Left ventricle myocardium inferior (tissue), 1 donor: ENCODE measurements around the gene WDR55. TPM values are rescaled to one million over a fixed set of nuclear protein-coding genes. Genes with fewer than 3 reads are reported as not detected.
"Not testable (repeated sequence)": the region's sequence is repeated elsewhere in the genome, so short reads cannot be mapped to it uniquely, and the experiment has no call there.

Experiments used
- DNase-seq: peaks from one replicate; pipeline ENCODE4 v3.0.0-alpha.2; 2020
- H3K27ac ChIP-seq: fragments of 200-600 bp; replicated peaks from 2 replicates; pipeline ENCODE4 v1.8.0; 2021
- H3K27me3 ChIP-seq: fragments of 200-600 bp; 2 replicates; pipeline ENCODE4 v1.8.0; 2021; ENCODE audit warnings: low read depth
- H3K36me3 ChIP-seq: fragments of 200-600 bp; 2 replicates; pipeline ENCODE4 v1.8.0; 2021
- H3K4me1 ChIP-seq: fragments of 200-600 bp; 2 replicates; pipeline ENCODE4 v1.8.0; 2021
- H3K4me3 ChIP-seq: fragments of 200-600 bp; 2 replicates; pipeline ENCODE4 v1.8.0; 2021; ENCODE audit warnings: mild to moderate bottlenecking, moderate library complexity
- H3K9me3 ChIP-seq: fragments of 200-600 bp; replicated peaks from 2 replicates; pipeline ENCODE4 v1.8.0; 2021
- intact Hi-C: fragments of 100-400 bp; cut with micrococcal nuclease; formaldehyde crosslinking; loops from one replicate; pipeline ENCODE4 v1.11.0; 2022
- total RNA-seq: library from RNA; stranded (reverse); fragmentation: NEBNext Ultra II Directional; extraction: Animal tissue kit (Norgen Biotek cat#: 25700); gene quantifications from one replicate; pipeline ENCODE4 v1.2.1, GENCODE V29; 2021
- TF ChIP-seq, protein P1 (sequence below): fragments of 200-600 bp; IDR thresholded peaks from 2 replicates; pipeline ENCODE4 v1.8.0; 2021; ENCODE audit warnings: antibody characterized with exemption, mild to moderate bottlenecking, borderline replicate concordance
- donor health status: DM: no; HTN: yes; CAD: no; lungs with severe emphysema.

The WDR55 gene
- total RNA-seq, 1 donor from 2014 or later = 11.4 TPM

- TF ChIP-seq, protein P1, sequence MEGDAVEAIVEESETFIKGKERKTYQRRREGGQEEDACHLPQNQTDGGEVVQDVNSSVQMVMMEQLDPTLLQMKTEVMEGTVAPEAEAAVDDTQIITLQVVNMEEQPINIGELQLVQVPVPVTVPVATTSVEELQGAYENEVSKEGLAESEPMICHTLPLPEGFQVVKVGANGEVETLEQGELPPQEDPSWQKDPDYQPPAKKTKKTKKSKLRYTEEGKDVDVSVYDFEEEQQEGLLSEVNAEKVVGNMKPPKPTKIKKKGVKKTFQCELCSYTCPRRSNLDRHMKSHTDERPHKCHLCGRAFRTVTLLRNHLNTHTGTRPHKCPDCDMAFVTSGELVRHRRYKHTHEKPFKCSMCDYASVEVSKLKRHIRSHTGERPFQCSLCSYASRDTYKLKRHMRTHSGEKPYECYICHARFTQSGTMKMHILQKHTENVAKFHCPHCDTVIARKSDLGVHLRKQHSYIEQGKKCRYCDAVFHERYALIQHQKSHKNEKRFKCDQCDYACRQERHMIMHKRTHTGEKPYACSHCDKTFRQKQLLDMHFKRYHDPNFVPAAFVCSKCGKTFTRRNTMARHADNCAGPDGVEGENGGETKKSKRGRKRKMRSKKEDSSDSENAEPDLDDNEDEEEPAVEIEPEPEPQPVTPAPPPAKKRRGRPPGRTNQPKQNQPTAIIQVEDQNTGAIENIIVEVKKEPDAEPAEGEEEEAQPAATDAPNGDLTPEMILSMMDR = no peak
These were observed 29.6 kb downstream of the WDR55 start for GRCh38 chr5:140694276-140694675.

GRCh38 chr5:140696891-140697492 is 32.3 kb downstream of the WDR55 start:
- Histone ChIP-seq H3K27me3 (no peaks in the 10 kb centered on the region), H3K27ac (no peak overlapping the region), H3K9me3 (no peaks in the 10 kb centered on the region), H3K4me3 (no peak overlapping the region), H3K36me3 (peaks cover 64% of the 10 kb centered on the region), H3K4me1 (peaks cover 48% of the 10 kb centered on the region)
- DNase-seq = no peak
- TF ChIP-seq, protein P1 = no peak
- intact Hi-C loops = no loop called here

More at GRCh38 chr5:140694276-140694675, 29.6 kb downstream of the WDR55 start:
- H3K36me3 ChIP-seq = peaks cover 58% of the 10 kb centered on the region
- intact Hi-C loops = no loop called here
- H3K4me3 ChIP-seq = no peak overlapping the region
- no peaks in the 10 kb centered on the region for H3K27me3 ChIP-seq
- H3K27ac ChIP-seq = no peak overlapping the region
- no peak for DNase-seq
- H3K4me1 ChIP-seq = peaks cover 51% of the 10 kb centered on the region
- H3K9me3 ChIP-seq = no peaks in the 10 kb centered on the region

- TF ChIP-seq, protein P1 = no peak
- Histone ChIP-seq H3K9me3 (no peaks in the 10 kb centered on the region), H3K4me1 (peaks cover 23% of the 10 kb centered on the region), H3K4me3 (peak within 1 kb of the TSS; percentile 90), H3K36me3 (peaks cover 80% of the 10 kb centered on the region), H3K27ac (peak within 1 kb of the TSS; percentile 78), H3K27me3 (no peaks in the 10 kb centered on the region)
- intact Hi-C loops = no loop called here
- DNase-seq = peak; percentile 94
These were observed 35.8 kb downstream of the WDR55 start, which contains the start of gene ZMAT2 for GRCh38 chr5:140700177-140701144. Gene ZMAT2 (plus strand): TSS chr5:140700447. CDS start chr5:140700461, 14 bp downstream.

DNA sequence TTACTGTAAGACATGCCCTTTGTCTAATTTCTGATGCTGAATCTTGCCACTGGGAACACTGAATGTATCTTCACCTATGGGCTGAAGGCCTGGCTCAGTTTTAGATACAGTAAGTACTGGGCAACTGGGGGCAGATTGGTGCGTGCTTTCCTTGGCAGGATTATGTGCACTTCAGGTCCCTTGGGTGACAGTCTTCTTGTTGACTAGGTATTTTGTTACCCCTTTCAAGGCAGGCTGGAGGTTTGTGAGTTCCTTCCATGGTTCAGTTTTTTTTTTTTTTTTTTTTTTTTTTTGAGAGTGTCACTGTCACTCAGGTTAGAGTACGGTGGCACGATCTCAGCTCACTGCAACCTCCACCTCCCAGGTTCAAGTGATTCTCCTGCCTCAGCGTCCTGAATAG is 43.1 kb downstream of the WDR55 start:
- TF ChIP-seq, protein P1 = no peak
- H3K4me1 ChIP-seq = peaks cover 4% of the 10 kb centered on the region
- H3K9me3 ChIP-seq = no peaks in the 10 kb centered on the region
- intact Hi-C loops = no loop called here
- no peak overlapping the region for H3K4me3 ChIP-seq
- H3K27ac ChIP-seq = no peak overlapping the region
- no peak for DNase-seq
- peaks cover 47% of the 10 kb centered on the region for H3K36me3 ChIP-seq
- no peaks in the 10 kb centered on the region for H3K27me3 ChIP-seq

GRCh38 chr5:140708787-140709186 is 44.1 kb downstream of the WDR55 start:
- H3K27ac ChIP-seq, H3K9me3 ChIP-seq, intact Hi-C loops, H3K27me3 ChIP-seq, DNase-seq, H3K4me3 ChIP-seq, H3K4me1 ChIP-seq: not testable (repeated sequence)
- H3K36me3 ChIP-seq = peaks cover 38% of the 10 kb centered on the region
